ENCODE measurements around the gene IDH2. TPM values are rescaled to one million over a fixed set of nuclear protein-coding genes. Genes with fewer than 3 reads are reported as not detected.

Gene IDH2
- total and polyA plus RNA-seq, 10 of the 15 experiments (the other 5 are each of a cell fraction or from before 2014, with no cell fraction given) = 2.3 to 358 (median 242) TPM

GRCh38 chr15:90051874-90052273 is 50.4 kb downstream of the IDH2 start:
- ATAC-seq (no peak), DNase-seq (ENCODE audit: low read depth, low spot score) (no peak), FAIRE-seq (no peak)
- H3K36me3 ChIP-seq (ENCODE audit: control insufficient read depth in 2 of 2, insufficient read depth in 2 of 2, low read length in 1 of 2) = peaks cover 0 to 2% of the 10 kb centered on the region in 2 experiments; a peak in 3 of 4 replicates
- H3K27me3 ChIP-seq (replicated peaks in 1 of 2; ENCODE audit: control insufficient read depth in 2 of 2, insufficient read depth in 2 of 2, low read length in 1 of 2) = no peaks in the 10 kb centered on the region
- CTCF ChIA-PET = no interaction called here
- in situ Hi-C loops (cut with MboI) (no loop called here), intact Hi-C loops (cut with micrococcal nuclease; ENCODE audit: unreplicated experiment) (no loop called here)
- SMC1A ChIA-PET (ENCODE audit: uncharacterized antibody, unreplicated experiment) = interaction anchor here (1.0 kb wide), 2 partner anchors 20 to 35 kb away, joined by 3 to 4 read pairs; no protein-coding TSS in a partner anchor
- no peaks in the 10 kb centered on the region for H3K9me3 ChIP-seq (replicated peaks; ENCODE audit: control insufficient read depth, insufficient read depth, low read length)
- H3K27ac ChIP-seq (ENCODE audit: control insufficient read depth, insufficient read depth) = no peak overlapping the region
- no peaks in the 10 kb centered on the region for H4K20me1 ChIP-seq (ENCODE audit: control insufficient read depth, insufficient read depth)
- BruUV-seq (replicated peaks) = no TSS peak
- H3K4me2 ChIP-seq (ENCODE audit: control insufficient read depth, insufficient read depth) = no peak overlapping the region
- TF ChIP-seq KDM1A (IDR thresholded peaks at IDR 0.05; ENCODE audit: borderline replicate concordance) = no peak
- no peak for TF ChIP-seq EP300 (IDR thresholded peaks at IDR 0.05; ENCODE audit: borderline replicate concordance in 1 of 2, control insufficient read depth in 1 of 2, low read depth in 2 of 2, low read length in 2 of 2)
- RAD21 ChIA-PET (ENCODE audit: unreplicated experiment) = no interaction called here
- no peak overlapping the region for H3K9ac ChIP-seq (ENCODE audit: control insufficient read depth, insufficient read depth, low read length)
- H3K4me1 ChIP-seq (ENCODE audit: control insufficient read depth, insufficient read depth, low read length) = peaks cover 5% of the 10 kb centered on the region
- WGBS (ENCODE audit: insufficient coverage, insufficient replicate concordance, low lambda C conversion rate, missing lambda C conversion rate) = 80% methylated on average over 5 of the region's 5 CpGs
- POLR2A ChIA-PET = no interaction called here
- peaks cover 8% of the 10 kb centered on the region for H3K79me2 ChIP-seq (ENCODE audit: control insufficient read depth, insufficient read depth, low read length)
- H3K4me3 ChIP-seq = no peak overlapping the region
- H2AFZ ChIP-seq (ENCODE audit: control insufficient read depth, low read depth, low read length) = no peak overlapping the region

GRCh38 chr15:90049666-90050604 is 52.3 kb downstream of the IDH2 start:
- no peak for FAIRE-seq
- Histone ChIP-seq H4K20me1 (ENCODE audit: control insufficient read depth, insufficient read depth) (no peaks in the 10 kb centered on the region), H2AFZ (ENCODE audit: control insufficient read depth, low read depth, low read length) (no peak overlapping the region), H3K36me3 (ENCODE audit: control insufficient read depth in 2 of 2, insufficient read depth in 2 of 2, low read length in 1 of 2) (peaks cover 0 to 2% of the 10 kb centered on the region in 2 experiments; a peak in 2 of 4 replicates), H3K4me3 (no peak overlapping the region), H3K4me1 (ENCODE audit: control insufficient read depth, insufficient read depth, low read length) (peaks cover 17% of the 10 kb centered on the region), H3K27me3 (replicated peaks in 1 of 2; ENCODE audit: control insufficient read depth in 2 of 2, insufficient read depth in 2 of 2, low read length in 1 of 2) (no peaks in the 10 kb centered on the region), H3K79me2 (ENCODE audit: control insufficient read depth, insufficient read depth, low read length) (peaks cover 23% of the 10 kb centered on the region), H3K9ac (ENCODE audit: control insufficient read depth, insufficient read depth, low read length) (no peak overlapping the region), H3K27ac (ENCODE audit: control insufficient read depth, insufficient read depth) (no peak overlapping the region), H3K4me2 (ENCODE audit: control insufficient read depth, insufficient read depth) (no peak overlapping the region), H3K9me3 (replicated peaks; ENCODE audit: control insufficient read depth, insufficient read depth, low read length) (no peaks in the 10 kb centered on the region)
- ATAC-seq = no peak
- intact Hi-C loops (cut with micrococcal nuclease; ENCODE audit: unreplicated experiment) = no loop called here
- ChIA-PET SMC1A (ENCODE audit: uncharacterized antibody, unreplicated experiment) (interaction anchor here (0.6 to 1.0 kb wide), 4 partner anchors 18 to 33 kb away, joined by 3 to 4 read pairs (median 3); no protein-coding TSS in a partner anchor), POLR2A (no interaction called here), CTCF (no interaction called here), RAD21 (ENCODE audit: unreplicated experiment) (interaction anchor here (1.3 kb wide), 1 partner anchor 15 kb away, joined by 3 read pairs; no protein-coding TSS in a partner anchor)
- TF ChIP-seq PML (IDR thresholded peaks at IDR 0.05; ENCODE audit: low read length) (no peak), CREB1 (IDR thresholded peaks at IDR 0.05; ENCODE audit: low read depth) (no peak), NFYB (IDR thresholded peaks at IDR 0.05; ENCODE audit: insufficient read depth, low read depth, low read length) (no peak), LARP7 (IDR thresholded peaks at IDR 0.05) (no peak), MEF2B (IDR thresholded peaks at IDR 0.05; ENCODE audit: partially characterized antibody, poor library complexity, severe bottlenecking) (no peak), NR2C2 (IDR thresholded peaks at IDR 0.05; ENCODE audit: borderline replicate concordance, control insufficient read depth, insufficient read length, low read depth) (no peak), TCF7 (IDR thresholded peaks at IDR 0.05; ENCODE audit: borderline replicate concordance) (no peak), SRF (IDR thresholded peaks at IDR 0.05; ENCODE audit: low read depth in 2 of 2, low read length in 2 of 2) (no peak), ELK1 (IDR thresholded peaks at IDR 0.05; ENCODE audit: low read depth, low read length) (no peak), ZNF24 (IDR thresholded peaks at IDR 0.05) (no peak), EZH2 (IDR thresholded peaks at IDR 0.05; ENCODE audit: borderline replicate concordance, control insufficient read depth, low read depth, low read length) (no peak)
- no TSS peak for BruUV-seq (replicated peaks)
- in situ Hi-C loops (cut with MboI) = no loop called here
- WGBS (ENCODE audit: insufficient coverage, insufficient replicate concordance, low lambda C conversion rate, missing lambda C conversion rate) = 95% methylated on average over 21 of the region's 22 CpGs
- DNase-seq (ENCODE audit: low read depth, low spot score) = no peak

All from GM12878 (cell line).